Adrenal gland (tissue), 12 donors: ENCODE results near the gene PEX14. TPM values are rescaled to one million over a fixed set of nuclear protein-coding genes. Genes with fewer than 3 reads are reported as not detected.

Source experiments
- DNase-seq, 7 donors: peaks; one replicate each; pipeline ENCODE4 v3.0.0-alpha.2; 2019 to 2020
- H3K27ac ChIP-seq, 5 donors: fragments of 200-600 bp; sonication (generic) in 4 of 5; 1 replicate in 3 of 5; 2 replicates in 2 of 5; pipeline versions ENCODE4 v1.5.1 to v1.8.0; 2016 to 2020; ENCODE audit warnings: mild to moderate bottlenecking in 1 of 5
- H3K27me3 ChIP-seq: fragments of 200-600 bp; 2 replicates; pipeline ENCODE4 v1.8.0; 2021
- H3K36me3 ChIP-seq, 2 donors: fragments of 200-600 bp; replicated peaks in 1 of 2; 1 replicate in 1 of 2; 2 replicates in 1 of 2; pipeline versions ENCODE4 v1.5.1 to v1.8.0; 2018 to 2022
- H3K4me1 ChIP-seq, 2 donors: fragments of 200-600 bp; replicated peaks in 1 of 2; 1 replicate in 1 of 2; 2 replicates in 1 of 2; pipeline versions ENCODE4 v1.5.1 to v1.8.0; 2018 to 2021
- H3K4me3 ChIP-seq, 4 donors: fragments of 200-600 bp; sonication (generic) in 3 of 4; one replicate each; pipeline ENCODE4 v1.5.1; 2016 to 2018
- H3K9me3 ChIP-seq, 3 donors: fragments of 200-600 bp; sonication (generic) in 1 of 3; replicated peaks in 1 of 3; 1 replicate in 2 of 3; 2 replicates in 1 of 3; pipeline versions ENCODE4 v1.5.1 to v1.8.0; 2016 to 2021
- CTCF ChIP-seq, 6 experiments: fragments of 450-650 bp in 4 of 6; fragments of 200-600 bp in 2 of 6; sonication (generic) in 1 of 6; IDR thresholded peaks; 1 replicate in 5 of 6; 2 replicates in 1 of 6; pipeline versions ENCODE4 v1.5.1 to v1.8.0; 2016 to 2021; ENCODE audit warnings: antibody characterized with exemption in 6 of 6, mild to moderate bottlenecking in 2 of 6, moderate library complexity in 1 of 6
- POLR2A ChIP-seq, 2 donors: fragments of 450-650 bp; IDR thresholded peaks; one replicate each; pipeline ENCODE4 v1.6.1; 2017; ENCODE audit warnings: antibody characterized with exemption in 2 of 2, mild to moderate bottlenecking in 2 of 2, moderate library complexity in 1 of 2
- WGBS, 4 donors: extraction: QIAGEN DNeasy Blood & Tissue Kit in 2 of 4; methylation state at CpG; one replicate each; pipeline versions ENCODE4 v1.1.5 to v1.1.7; 2013 to 2017; 5-methylcytosine and 5-hydroxymethylcytosine counted together
- intact Hi-C, 2 donors: fragments of 100-400 bp; cut with DNase I; formaldehyde crosslinking; loops; one replicate each; pipeline versions ENCODE4 v1.14.1 to v1.15.0; 2022 to 2023
- polyA plus RNA-seq, 3 donors: library from polyadenylated mRNA; stranded (reverse); fragments of 200-250 nt in 2 of 3; fragments of 350-450 nt in 1 of 3; fragmentation: Illumina TruSeq in 1 of 3; extraction: RNeasy Lipid Tissue Mini Kit (QIAGEN cat#74804) in 1 of 3; gene quantifications; one replicate each; pipeline ENCODE4 v1.2.3, GENCODE V29; 2013 to 2014
- total RNA-seq, 9 donors: library from RNA; depleted of rRNA in 4 of 9; stranded (reverse); fragments of >200 nt in 4 of 9; fragments of 120-200 nt in 1 of 9; fragmentation: NEBNext Ultra II Directional in 1 of 9; extraction: Animal tissue kit (Norgen Biotek cat#: 25700) in 1 of 9; gene quantifications; one replicate each; pipeline versions ENCODE4 v1.1.0 to v1.2.4, GENCODE V29; 2013 to 2023
- donor health status: healthy with polysubstance abuse.
- donor health status: Bipolar disorder and iron deficiency.
- donor health status: DM: yes; HTN: yes; CAD: no.
- donor health status: DM: no; HTN: no; CAD: no.
- donor health status: DM: no; HTN: no; CAD: no.
- donor health status: DM: yes; HTN: yes; CAD: no.

PEX14 gene
- total and polyA plus RNA-seq, 12 donors, result 9.7 to 23.9 (median 18.1) TPM

DNA sequence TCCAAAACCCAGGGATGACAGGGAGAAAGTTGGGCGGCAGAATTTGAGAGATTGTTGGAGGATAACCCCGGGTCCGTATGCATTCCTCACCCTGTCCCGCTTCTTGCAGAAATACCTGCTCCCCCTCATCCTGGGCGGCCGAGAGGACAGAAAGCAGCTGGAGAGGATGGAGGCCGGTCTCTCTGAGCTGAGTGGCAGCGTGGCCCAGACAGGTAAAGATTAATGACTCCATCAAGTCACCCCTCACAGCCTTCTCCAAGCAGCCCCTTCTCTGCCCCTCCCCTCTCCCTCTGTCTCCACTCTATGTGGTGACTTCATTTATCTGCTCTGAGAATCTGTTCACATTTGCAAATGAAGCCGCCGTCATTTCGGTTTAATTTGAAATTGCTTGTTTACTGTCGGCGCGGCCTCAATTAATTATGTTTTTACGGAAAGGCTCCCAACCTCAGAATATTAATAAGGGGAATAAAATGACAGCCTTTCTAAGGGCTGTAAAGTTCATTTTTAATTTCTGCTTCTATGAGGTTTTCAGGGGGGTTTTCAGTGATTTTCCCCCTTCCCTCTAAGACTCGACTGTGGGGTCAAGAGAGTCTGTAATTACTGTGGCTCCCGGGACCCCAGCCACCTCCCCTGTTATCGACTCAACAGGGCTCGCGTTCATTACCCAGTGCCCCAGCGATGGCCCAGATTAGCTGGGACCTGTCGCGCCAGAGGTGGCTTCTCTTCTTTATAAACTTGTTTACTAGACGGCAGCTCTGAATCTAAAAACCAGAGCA is 148.3 kb downstream of the PEX14 start:
- no peak overlapping the region for H3K4me3 ChIP-seq
- peaks cover 0 to 14% of the 10 kb centered on the region in 2 donors for H3K36me3 ChIP-seq
- no peaks in the 10 kb centered on the region for H3K27me3 ChIP-seq
- TF ChIP-seq POLR2A (IDR thresholded peaks at IDR 0.05) (no peak), CTCF (IDR thresholded peaks at IDR 0.05) (no peak)
- WGBS, 4 donors, result 91 to 96% (median 92%) methylated on average over 24 of the region's 24 CpGs
- H3K4me1 ChIP-seq, result no peaks in the 10 kb centered on the region
- H3K9me3 ChIP-seq, result no peaks in the 10 kb centered on the region
- no peak for DNase-seq
- intact Hi-C loops, result no loop called here
- no peak overlapping the region for H3K27ac ChIP-seq

DNA sequence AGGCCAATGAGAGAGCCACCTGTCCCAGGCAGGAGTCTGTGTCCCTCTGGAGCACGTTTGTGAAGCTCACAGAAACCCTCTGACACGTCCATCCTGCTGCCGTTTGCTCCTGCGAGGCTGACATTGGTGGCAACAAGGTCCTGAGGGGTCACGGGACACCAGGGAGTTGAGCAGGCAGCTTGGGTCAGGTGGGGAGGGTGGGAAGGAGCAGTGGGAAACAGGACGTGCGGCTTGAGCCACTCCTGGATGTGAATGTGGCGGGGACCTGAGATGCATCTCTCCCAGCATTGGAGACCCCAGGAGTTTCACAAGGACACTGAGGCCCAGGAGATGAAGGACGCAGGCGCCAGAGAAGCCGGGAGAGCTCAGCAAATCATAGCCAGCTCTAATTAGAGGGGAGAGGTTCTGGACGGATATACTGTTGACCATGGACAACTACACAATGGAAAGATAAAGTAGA is 149.0 kb downstream of the PEX14 start:
- intact Hi-C loops, result no loop called here
- no peak overlapping the region for H3K27ac ChIP-seq

DNA sequence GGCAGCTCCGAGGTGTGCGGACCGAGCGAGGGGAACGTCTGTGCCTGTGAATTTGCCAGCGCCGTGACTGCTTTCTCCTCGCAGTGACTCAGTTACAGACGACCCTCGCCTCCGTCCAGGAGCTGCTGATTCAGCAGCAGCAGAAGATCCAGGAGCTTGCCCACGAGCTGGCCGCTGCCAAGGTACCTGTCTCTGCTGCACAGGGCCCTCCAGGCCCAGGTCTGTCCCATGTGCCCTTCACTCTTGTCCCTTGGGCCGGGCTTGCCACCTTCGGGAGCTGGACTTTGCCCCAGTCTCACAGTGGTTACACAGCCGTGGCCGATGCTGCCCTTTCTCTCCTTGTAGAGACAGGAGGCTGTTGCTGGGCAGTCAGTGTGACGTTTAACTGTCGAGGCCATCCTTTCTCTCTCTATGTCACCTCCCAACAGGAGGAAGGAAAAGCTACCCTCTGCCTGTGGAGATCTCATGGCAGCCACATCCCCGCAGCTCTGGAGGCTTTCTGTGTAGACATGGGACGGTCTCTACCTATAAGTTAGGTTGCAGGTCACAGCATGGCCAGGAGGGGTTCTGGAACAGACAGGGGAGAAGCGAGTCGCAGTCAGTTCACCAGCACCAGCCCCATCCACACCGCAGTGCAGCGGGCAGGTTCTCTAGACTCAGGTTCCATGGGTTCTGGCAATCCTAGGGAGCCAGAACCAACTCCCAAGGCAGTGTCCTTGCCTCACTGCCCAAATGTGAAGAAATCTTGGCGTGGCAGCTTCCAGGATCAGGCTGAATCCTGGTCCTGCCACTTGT is 149.7 kb downstream of the PEX14 start:
- Histone ChIP-seq H3K9me3 (no peaks in the 10 kb centered on the region), H3K27ac (no peak overlapping the region), H3K4me1 (no peaks in the 10 kb centered on the region), H3K36me3 (peaks cover 0 to 14% of the 10 kb centered on the region in 2 donors), H3K27me3 (no peaks in the 10 kb centered on the region), H3K4me3 (no peak overlapping the region)
- WGBS, 4 donors, result 92 to 94% (median 93%) methylated on average over 12 to 26 of the region's 26 CpGs
- no peak for DNase-seq
- TF ChIP-seq POLR2A (IDR thresholded peaks at IDR 0.05), result no peak
- no peak for TF ChIP-seq CTCF (IDR thresholded peaks at IDR 0.05)
- intact Hi-C loops, result no loop called here

More for the DNA sequence above, 149.0 kb downstream of the PEX14 start:
- peaks cover 0 to 14% of the 10 kb centered on the region in 2 donors for H3K36me3 ChIP-seq
- H3K4me1 ChIP-seq, result no peaks in the 10 kb centered on the region
- TF ChIP-seq POLR2A (IDR thresholded peaks at IDR 0.05) (no peak), CTCF (IDR thresholded peaks at IDR 0.05) (no peak)
- no peak for DNase-seq
- no peaks in the 10 kb centered on the region for H3K27me3 ChIP-seq
- no peak overlapping the region for H3K4me3 ChIP-seq
- WGBS, 4 donors, result 86 to 95% (median 91%) methylated on average over 10 to 12 of the region's 12 CpGs
- H3K9me3 ChIP-seq, result no peaks in the 10 kb centered on the region

- Histone ChIP-seq H3K4me1 (no peaks in the 10 kb centered on the region), H3K27me3 (no peaks in the 10 kb centered on the region), H3K27ac (no peak overlapping the region), H3K36me3 (peaks cover 0 to 14% of the 10 kb centered on the region in 2 donors), H3K9me3 (no peaks in the 10 kb centered on the region), H3K4me3 (no peak overlapping the region)
- intact Hi-C loops, result no loop called here
- TF ChIP-seq POLR2A (IDR thresholded peaks at IDR 0.05), result no peak
- no peak for DNase-seq
- WGBS, 4 donors, result 75 to 93% (median 93%) methylated on average over 4 to 9 of the region's 9 CpGs
Observed at GRCh38 chr1:10625076-10625475, 150.3 kb downstream of the PEX14 start.
